Bronchial epithelial cell (primary cell): ENCODE data around the gene NUP54. TPM values are rescaled to one million over a fixed set of nuclear protein-coding genes. Genes with fewer than 3 reads are reported as not detected.

Experiments used
- DNase-seq: peaks from one replicate; pipeline ENCODE4 v3.0.0-alpha.2; 2010; ENCODE audit warnings: low read depth
- FAIRE-seq: peaks from 2 replicates; lab custom pipeline; 2011; peaks lifted over from hg19 to GRCh38; lab: Jason Lieb, UNC
- H3K27me3 ChIP-seq: 2 replicates; pipeline ENCODE4 v1.5.1; 2011; ENCODE audit warnings: low read length; ENCODE audit not compliant: control insufficient read depth, insufficient read depth
- H3K36me3 ChIP-seq: 2 replicates; pipeline ENCODE4 v1.5.1; 2011; ENCODE audit warnings: low read length; ENCODE audit not compliant: control insufficient read depth, insufficient read depth
- H3K4me3 ChIP-seq: 2 replicates; pipeline ENCODE4 v1.5.1; 2011; ENCODE audit warnings: mild to moderate bottlenecking, low read depth, low read length, control low read depth
- CTCF ChIP-seq: IDR thresholded peaks from 2 replicates; pipeline ENCODE4 v1.5.1; 2011; ENCODE audit warnings: mild to moderate bottlenecking, moderate library complexity, low read length, control low read depth, inconsistent platforms; ENCODE audit not compliant: insufficient read depth, severe bottlenecking
- total RNA-seq: library from RNA; depleted of rRNA; stranded (reverse); fragments of >200 nt; gene quantifications from 2 replicates; pipeline ENCODE4 v1.2.1, GENCODE V29; 2014

Gene NUP54
- total RNA-seq, 1 donor from 2014 or later: 62.4 TPM

DNA sequence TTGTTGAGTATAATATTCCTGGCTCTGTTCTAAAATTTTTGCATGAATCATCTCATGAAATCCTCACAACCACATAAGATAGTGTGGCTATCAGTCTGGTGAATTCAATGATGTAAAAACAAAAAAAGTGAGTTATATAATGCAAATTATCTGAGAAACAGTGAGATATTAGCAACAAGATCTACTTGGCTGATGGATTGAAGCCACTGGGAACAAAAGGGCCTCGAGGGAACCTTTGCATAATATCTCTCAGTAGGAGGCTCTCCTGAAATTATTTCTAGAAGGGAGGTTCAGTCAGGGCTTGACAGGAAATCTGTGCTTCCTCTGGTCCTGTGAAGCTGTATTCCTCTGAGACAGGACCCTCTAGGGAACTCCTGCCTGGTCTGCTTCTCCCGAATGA lies 30.1 kb upstream of the NUP54 start:
- H3K36me3 ChIP-seq: peaks cover 10% of the 10 kb centered on the region
- no peaks in the 10 kb centered on the region for H3K27me3 ChIP-seq
- DNase-seq (no peak), FAIRE-seq (no peak)
- H3K4me3 ChIP-seq: no peak overlapping the region
- no peak for TF ChIP-seq CTCF

DNA sequence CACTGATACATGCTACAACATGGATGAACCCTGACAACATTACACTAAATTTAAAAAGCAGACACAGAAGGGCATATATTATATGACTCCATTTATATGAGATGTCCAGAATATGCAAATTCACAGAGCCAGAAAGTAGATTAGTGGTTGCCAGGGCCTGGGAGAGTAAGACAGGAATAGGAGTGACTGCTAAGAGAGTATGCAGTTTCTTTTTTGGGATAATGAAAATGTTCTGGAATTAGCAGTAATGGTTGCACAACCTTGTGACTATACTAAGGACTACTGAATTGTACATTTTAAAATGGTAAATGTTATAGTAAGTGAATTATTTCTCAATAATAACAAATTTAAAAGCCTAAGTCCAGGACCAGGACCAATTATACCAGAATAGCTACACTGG lies 29.5 kb upstream of the NUP54 start:
- DNase-seq (no peak), FAIRE-seq (no peak)
- H3K36me3 ChIP-seq: peaks cover 10% of the 10 kb centered on the region
- no peaks in the 10 kb centered on the region for H3K27me3 ChIP-seq
- no peak for TF ChIP-seq CTCF
- H3K4me3 ChIP-seq: no peak overlapping the region

DNA sequence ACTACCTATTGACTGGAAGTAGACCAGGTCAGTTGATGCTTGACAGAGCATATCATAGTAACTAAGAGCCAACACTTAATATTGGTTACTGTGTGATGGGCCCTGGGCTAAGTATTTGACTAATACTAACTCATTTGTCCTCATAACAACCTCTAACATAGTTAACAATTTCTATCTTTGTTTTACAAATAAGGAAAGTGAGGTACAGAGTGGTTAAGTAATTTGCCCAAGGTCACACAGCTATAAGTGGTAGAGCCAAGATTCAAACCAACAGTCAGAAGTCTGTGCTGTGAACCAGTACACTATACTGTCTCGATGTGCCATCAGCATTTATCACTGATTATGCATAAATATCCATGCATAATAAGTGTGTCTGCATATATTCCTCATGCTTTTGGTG lies 27.1 kb upstream of the NUP54 start:
- Histone ChIP-seq H3K36me3 (peaks cover 13% of the 10 kb centered on the region), H3K27me3 (no peaks in the 10 kb centered on the region), H3K4me3 (no peak overlapping the region)
- FAIRE-seq (no peak), DNase-seq (no peak)
- no peak for TF ChIP-seq CTCF

GRCh38 chr4:76174216-76174615 lies 26.0 kb upstream of the NUP54 start:
- DNase-seq: no peak
- Histone ChIP-seq H3K27me3 (no peaks in the 10 kb centered on the region), H3K36me3 (peaks cover 12% of the 10 kb centered on the region), H3K4me3 (no peak overlapping the region)
- FAIRE-seq: no peak
- no peak for TF ChIP-seq CTCF

- Histone ChIP-seq H3K4me3 (no peak overlapping the region), H3K36me3 (peaks cover 14% of the 10 kb centered on the region), H3K27me3 (no peaks in the 10 kb centered on the region)
- FAIRE-seq: no peak
- no peak for DNase-seq
- no peak for TF ChIP-seq CTCF
These were observed 20.5 kb upstream of the NUP54 start for GRCh38 chr4:76168688-76169087.

DNA sequence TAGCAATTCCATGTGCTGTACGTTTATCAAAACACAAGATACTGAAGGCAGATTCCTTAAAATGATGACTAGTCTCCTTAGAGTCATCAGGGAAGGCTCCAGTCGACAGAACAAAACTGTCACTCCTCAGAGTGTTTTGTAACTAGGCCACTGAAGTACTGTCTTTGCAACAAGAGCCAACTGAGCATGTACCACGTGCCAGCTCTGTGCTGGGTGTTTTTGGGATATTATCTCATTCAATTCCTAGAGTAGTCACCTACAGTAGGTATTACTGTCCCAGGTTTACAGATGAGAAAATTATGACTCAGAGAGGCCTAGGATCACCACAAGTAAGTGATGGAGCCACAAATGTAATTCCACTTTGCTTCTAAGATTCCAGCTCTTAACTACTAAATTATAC lies 18.3 kb upstream of the NUP54 start:
- no peak for FAIRE-seq
- Histone ChIP-seq H3K36me3 (peaks cover 22% of the 10 kb centered on the region), H3K4me3 (no peak overlapping the region), H3K27me3 (no peaks in the 10 kb centered on the region)
- TF ChIP-seq CTCF: no peak
- no peak for DNase-seq
